ENCODE results near the gene COL4A1.

Gene COL4A1

GRCh38 chr13:110216006-110216397 lies 91.0 kb downstream of the COL4A1 start:
- DNase-seq = no peak

GRCh38 chr13:110215606-110216005 lies 91.4 kb downstream of the COL4A1 start:
- no peak for DNase-seq

- no peak for DNase-seq
Observed at GRCh38 chr13:110214637-110215036, 92.3 kb downstream of the COL4A1 start.

GRCh38 chr13:110213461-110214074 lies 93.4 kb downstream of the COL4A1 start:
- no peak for DNase-seq

- no peak for DNase-seq
Observed at GRCh38 chr13:110212529-110212928, 94.4 kb downstream of the COL4A1 start.

GRCh38 chr13:110211735-110212134 lies 95.2 kb downstream of the COL4A1 start:
- DNase-seq = no peak

GRCh38 chr13:110211046-110211445 lies 95.9 kb downstream of the COL4A1 start:
- no peak for DNase-seq

GRCh38 chr13:110210604-110210985 lies 96.4 kb downstream of the COL4A1 start:
- no peak for DNase-seq

GRCh38 chr13:110209950-110210603 lies 96.9 kb downstream of the COL4A1 start:
- DNase-seq = peak; percentile 60

- DNase-seq = no peak
Observed at GRCh38 chr13:110208116-110208515, 98.8 kb downstream of the COL4A1 start.

GRCh38 chr13:110206996-110207395 lies 100.0 kb downstream of the COL4A1 start:
- no peak for DNase-seq

- DNase-seq = no peak
Observed at GRCh38 chr13:110206185-110206584, 100.8 kb downstream of the COL4A1 start.

GRCh38 chr13:110201114-110201513 lies 105.8 kb downstream of the COL4A1 start:
- DNase-seq = no peak

GRCh38 chr13:110200276-110200870 lies 106.6 kb downstream of the COL4A1 start:
- DNase-seq = no peak

- DNase-seq = no peak
Observed at GRCh38 chr13:110199046-110199831, 107.7 kb downstream of the COL4A1 start.

- DNase-seq = no peak
Observed at GRCh38 chr13:110197471-110197870, 109.5 kb downstream of the COL4A1 start.

- DNase-seq = no peak
Observed at GRCh38 chr13:110197026-110197425, 109.9 kb downstream of the COL4A1 start.

- no peak for DNase-seq
Observed at GRCh38 chr13:110195547-110196485, 111.1 kb downstream of the COL4A1 start.

GRCh38 chr13:110194451-110194850 lies 112.5 kb downstream of the COL4A1 start:
- DNase-seq = no peak

- DNase-seq = no peak
Observed at GRCh38 chr13:110193491-110193890, 113.5 kb downstream of the COL4A1 start.

- no peak for DNase-seq
Observed at GRCh38 chr13:110192472-110192871, 114.5 kb downstream of the COL4A1 start.

GRCh38 chr13:110187641-110188161 lies 119.3 kb downstream of the COL4A1 start:
- DNase-seq = no peak

Data from NCI-H2029 (cell line).